K562 (cell line): ENCODE results near the gene HDAC10. TPM values are rescaled to one million over a fixed set of nuclear protein-coding genes. Genes with fewer than 3 reads are reported as not detected.

Source experiments
- CBX8 ChIP-seq: fragments of 200-600 bp; sonication (generic); IDR thresholded peaks from 2 replicates; pipeline ENCODE4 v1.6.1; 2012; ENCODE audit warnings: borderline replicate concordance, mixed run types, low read depth, mild to moderate bottlenecking, moderate library complexity, mixed read lengths, low read length, control low read depth, inconsistent platforms; ENCODE audit not compliant: poor library complexity, severe bottlenecking; ENCODE audit errors: extremely low read depth
- CREB3 ChIP-seq: fragments of 450-650 bp; conservative IDR thresholded peaks from 2 replicates; pipeline ENCODE4 v1.6.1; 2016; ENCODE audit warnings: missing genetic modification characterization, low read depth, mild to moderate bottlenecking, missing compliant biosample characterization, moderate library complexity
- FOXK2 ChIP-seq, 2 experiments: fragments of 450-650 bp; IDR thresholded peaks in 1 of 2; conservative IDR thresholded peaks in 1 of 2; 2 replicates each; pipeline ENCODE4 v1.6.1; 2016; ENCODE audit warnings: low read depth in 2 of 2, mild to moderate bottlenecking in 1 of 2
- GTF3C2 ChIP-seq: IDR thresholded peaks from 3 replicates; pipeline ENCODE4 v1.6.1; 2011; ENCODE audit warnings: borderline replicate concordance, mild to moderate bottlenecking, moderate library complexity; ENCODE audit not compliant: insufficient read length; ENCODE audit errors: extremely low read depth
- HES1 ChIP-seq: fragments of 450-650 bp; IDR thresholded peaks from 2 replicates; pipeline ENCODE4 v1.6.1; 2016; ENCODE audit warnings: low read depth, mild to moderate bottlenecking, moderate library complexity
- MCM2 ChIP-seq: fragments of 450-650 bp; IDR thresholded peaks from 2 replicates; pipeline ENCODE4 v1.6.1; 2017; ENCODE audit warnings: low read depth, mild to moderate bottlenecking
- MYC ChIP-seq, 2 experiments: fragments of 250-450 bp in 1 of 2; sonication (Bioruptor Pico) in 1 of 2; IDR thresholded peaks; 2 replicates each; pipeline versions ENCODE4 v1.5.1 to v1.6.1; 2012 to 2021; ENCODE audit warnings: low read depth in 2 of 2, borderline replicate concordance in 1 of 2, improper control_type of control experiment in 1 of 2, low read length in 1 of 2, mild to moderate bottlenecking in 1 of 2, moderate library complexity in 1 of 2
- PBX2 ChIP-seq, 2 experiments: IDR thresholded peaks in 1 of 2; conservative IDR thresholded peaks in 1 of 2; 2 replicates each; pipeline ENCODE4 v1.6.1; 2016; ENCODE audit warnings: low read depth in 2 of 2, mild to moderate bottlenecking in 1 of 2, missing compliant biosample characterization in 1 of 2, missing genetic modification characterization in 1 of 2, moderate library complexity in 1 of 2
- PRDM10 ChIP-seq: fragments of 450-650 bp; IDR thresholded peaks from 2 replicates; pipeline ENCODE4 v1.6.1; 2018; ENCODE audit not compliant: partially characterized antibody
- RBM34 ChIP-seq: fragments of 200-400 bp; formaldehyde crosslinking; IDR thresholded peaks from 2 replicates; pipeline ENCODE4 v1.6.1; 2018; ENCODE audit warnings: low read length, borderline replicate concordance; ENCODE audit not compliant: insufficient read depth
- polyA plus RNA-seq, 8 experiments: library from polyadenylated mRNA; depleted of rRNA in 4 of 8; stranded (reverse) in 5 of 8; unstranded in 3 of 8; fragments of >200 nt; fragmentation: Nextera tagmentation in 2 of 8; fragmentation: Illumina TruSeq in 1 of 8; extraction: Ambion mirVana in 2 of 8; extraction: Trizol in 1 of 8; gene quantifications; 2 replicates each; pipeline versions ENCODE4 v1.2.1 to v1.2.3, GENCODE V29; 2011 to 2014; ENCODE audit warnings: inconsistent platforms in 1 of 8, missing spikeins in 1 of 8
- total RNA-seq, 7 experiments: library from RNA; depleted of rRNA in 6 of 7; stranded (reverse); fragments of >200 nt in 6 of 7; fragmentation: Illumina TruSeq in 2 of 7; extraction: Trizol in 2 of 7; gene quantifications; 2 replicates each; pipeline versions ENCODE4 v1.2.1 to v1.2.3, GENCODE V29; 2011 to 2021; ENCODE audit warnings: low replicate concordance in 1 of 7

Gene HDAC10
- total and polyA plus RNA-seq, 9 of the 15 experiments (the other 6 are each of a cell fraction or from before 2014, with no cell fraction given) = 0.10 to 44.2 (median 6.5) TPM

GRCh38 chr22:50218996-50219727 lies 31.9 kb downstream of the HDAC10 start (continued):
- TF ChIP-seq PBX2 (CRISPR knock-in tag; IDR thresholded peaks at IDR 0.05; ENCODE audit: low read depth) = no peak
- TF ChIP-seq PBX2 (tag; conservative IDR thresholded peaks at IDR 0.05; ENCODE audit: low read depth) = no peak
- TF ChIP-seq MCM2 = no peak
- no peak for TF ChIP-seq GTF3C2
- TF ChIP-seq HES1 = no peak
- peak; percentile 85 for TF ChIP-seq MYC (IDR thresholded peaks at IDR 0.05; ENCODE audit: low read depth, low read length)
- TF ChIP-seq MYC (CRISPR knock-in tag; IDR thresholded peaks at IDR 0.05; ENCODE audit: borderline replicate concordance, low read depth) = no peak
- no peak for TF ChIP-seq PRDM10
- no peak for TF ChIP-seq CREB3
- TF ChIP-seq CBX8 = no peak
- TF ChIP-seq FOXK2 (conservative IDR thresholded peaks at IDR 0.05 in 1 of 2, IDR thresholded peaks at IDR 0.05 in 1 of 2; ENCODE audit: low read depth in 2 of 2) = no peak
- TF ChIP-seq RBM34 = no peak
